Right lobe of liver (tissue), 6 donors: ENCODE data around the gene RNASE4. TPM values are rescaled to one million over a fixed set of nuclear protein-coding genes. Genes with fewer than 3 reads are reported as not detected.

ENCODE experiments used
- ATAC-seq, 4 donors: fragments of 200-7000 bp; cut with Tn5 transposase; one replicate each; pipeline ENCODE4 v1.9.1; 2020; ENCODE audit warnings: mild to moderate bottlenecking in 4 of 4, moderate library complexity in 4 of 4
- DNase-seq, 3 donors: peaks; one replicate each; pipeline ENCODE4 v3.0.0-alpha.2; 2020
- H3K27ac ChIP-seq, 3 donors: fragments of 200-600 bp; one replicate each; pipeline ENCODE4 v1.8.0; 2022
- H3K27me3 ChIP-seq, 2 donors: fragments of 200-600 bp; one replicate each; pipeline ENCODE4 v1.8.0; 2022
- H3K36me3 ChIP-seq, 4 donors: fragments of 200-600 bp; sonication (generic) in 1 of 4; one replicate each; pipeline versions ENCODE4 v1.5.1 to v1.8.0; 2017 to 2022; ENCODE audit warnings: control low read depth in 1 of 4
- H3K4me1 ChIP-seq, 4 donors: fragments of 200-600 bp; sonication (generic) in 1 of 4; one replicate each; pipeline versions ENCODE4 v1.5.1 to v1.8.0; 2017 to 2022; ENCODE audit warnings: control low read depth in 1 of 4
- H3K4me3 ChIP-seq, 3 donors: fragments of 200-600 bp; one replicate each; pipeline ENCODE4 v1.8.0; 2022
- H3K9me3 ChIP-seq, 4 donors: fragments of 200-600 bp; sonication (generic) in 1 of 4; one replicate each; pipeline versions ENCODE4 v1.5.1 to v1.8.0; 2017 to 2022; ENCODE audit warnings: control low read depth in 1 of 4
- POLR2A ChIP-seq: fragments of 450-650 bp; IDR thresholded peaks from one replicate; pipeline ENCODE4 v1.6.1; 2017; ENCODE audit warnings: antibody characterized with exemption, mild to moderate bottlenecking
- WGBS: methylation state at CpG from one replicate; pipeline ENCODE4 v1.1.6; 2018; ENCODE audit warnings: low coverage, low lambda C conversion rate; ENCODE audit not compliant: insufficient coverage; ENCODE audit errors: missing lambda C conversion rate; 5-methylcytosine and 5-hydroxymethylcytosine counted together
- intact Hi-C, 2 donors: fragments of 100-400 bp; cut with DNase I; formaldehyde crosslinking; loops; one replicate each; pipeline versions ENCODE4 v1.11.2 to v1.14.1; 2022
- total RNA-seq, 6 experiments: library from RNA; depleted of rRNA in 2 of 6; stranded (reverse); fragments of >200 nt in 2 of 6; fragmentation: NEBNext Ultra II Directional in 3 of 6; extraction: Animal tissue kit (Norgen Biotek cat#: 25700) in 3 of 6; gene quantifications; one replicate each; pipeline versions ENCODE4 v1.1.0 to v1.2.4, GENCODE V29; 2016 to 2023
- TF ChIP-seq, protein P1 (sequence below), 4 donors: fragments of 200-600 bp in 3 of 4; fragments of 450-650 bp in 1 of 4; IDR thresholded peaks; one replicate each; pipeline versions ENCODE4 v1.5.1 to v1.8.0; 2016 to 2022; ENCODE audit warnings: antibody characterized with exemption in 4 of 4, mild to moderate bottlenecking in 2 of 4
- donor health status: DM: no; HTN: yes; CAD: no.
- donor health status: DM: no; HTN: no; CAD: no.
- donor health status: DM: no; HTN: no; CAD: no.
- donor health status: DM: no; HTN: yes; CAD: no.
- donor health status: DM: no; HTN: yes; CAD: no.

Gene RNASE4
- total RNA-seq, 6 experiments from 2014 or later = 129 to 175 (median 151) TPM

DNA sequence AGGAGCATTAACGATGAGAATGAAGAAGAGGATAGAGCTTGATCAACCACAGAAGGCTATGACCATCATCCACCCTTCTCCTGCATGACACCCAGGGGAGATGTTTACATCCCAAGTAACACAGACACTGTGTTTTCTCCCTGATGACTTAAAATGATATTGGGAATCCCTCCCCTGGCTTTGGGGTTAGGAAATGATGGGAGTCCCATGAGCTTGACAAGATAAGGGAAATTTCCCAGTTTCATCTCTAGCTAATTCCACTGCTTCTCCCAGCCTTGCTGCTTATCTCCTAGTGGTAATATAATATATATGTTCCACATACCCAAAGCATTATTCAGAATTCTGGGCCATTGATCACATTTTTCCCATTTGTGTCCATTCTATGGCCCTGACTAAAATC lies 38.9 kb upstream of the RNASE4 start:
- no peaks in the 10 kb centered on the region for H3K4me1 ChIP-seq
- DNase-seq (no peak), ATAC-seq (no peak)
- H3K36me3 ChIP-seq = no peaks in the 10 kb centered on the region
- no peak overlapping the region for H3K27ac ChIP-seq
- H3K9me3 ChIP-seq = no peaks in the 10 kb centered on the region
- TF ChIP-seq, protein P1, sequence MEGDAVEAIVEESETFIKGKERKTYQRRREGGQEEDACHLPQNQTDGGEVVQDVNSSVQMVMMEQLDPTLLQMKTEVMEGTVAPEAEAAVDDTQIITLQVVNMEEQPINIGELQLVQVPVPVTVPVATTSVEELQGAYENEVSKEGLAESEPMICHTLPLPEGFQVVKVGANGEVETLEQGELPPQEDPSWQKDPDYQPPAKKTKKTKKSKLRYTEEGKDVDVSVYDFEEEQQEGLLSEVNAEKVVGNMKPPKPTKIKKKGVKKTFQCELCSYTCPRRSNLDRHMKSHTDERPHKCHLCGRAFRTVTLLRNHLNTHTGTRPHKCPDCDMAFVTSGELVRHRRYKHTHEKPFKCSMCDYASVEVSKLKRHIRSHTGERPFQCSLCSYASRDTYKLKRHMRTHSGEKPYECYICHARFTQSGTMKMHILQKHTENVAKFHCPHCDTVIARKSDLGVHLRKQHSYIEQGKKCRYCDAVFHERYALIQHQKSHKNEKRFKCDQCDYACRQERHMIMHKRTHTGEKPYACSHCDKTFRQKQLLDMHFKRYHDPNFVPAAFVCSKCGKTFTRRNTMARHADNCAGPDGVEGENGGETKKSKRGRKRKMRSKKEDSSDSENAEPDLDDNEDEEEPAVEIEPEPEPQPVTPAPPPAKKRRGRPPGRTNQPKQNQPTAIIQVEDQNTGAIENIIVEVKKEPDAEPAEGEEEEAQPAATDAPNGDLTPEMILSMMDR (IDR thresholded peaks at IDR 0.05) = no peak
- no peak for TF ChIP-seq POLR2A
- intact Hi-C loops = no loop called here
- H3K27me3 ChIP-seq = peaks cover 0 to 2% of the 10 kb centered on the region in 2 donors
- 33% methylated on average over 1 of the region's 1 CpG for WGBS
- H3K4me3 ChIP-seq = no peak overlapping the region

DNA sequence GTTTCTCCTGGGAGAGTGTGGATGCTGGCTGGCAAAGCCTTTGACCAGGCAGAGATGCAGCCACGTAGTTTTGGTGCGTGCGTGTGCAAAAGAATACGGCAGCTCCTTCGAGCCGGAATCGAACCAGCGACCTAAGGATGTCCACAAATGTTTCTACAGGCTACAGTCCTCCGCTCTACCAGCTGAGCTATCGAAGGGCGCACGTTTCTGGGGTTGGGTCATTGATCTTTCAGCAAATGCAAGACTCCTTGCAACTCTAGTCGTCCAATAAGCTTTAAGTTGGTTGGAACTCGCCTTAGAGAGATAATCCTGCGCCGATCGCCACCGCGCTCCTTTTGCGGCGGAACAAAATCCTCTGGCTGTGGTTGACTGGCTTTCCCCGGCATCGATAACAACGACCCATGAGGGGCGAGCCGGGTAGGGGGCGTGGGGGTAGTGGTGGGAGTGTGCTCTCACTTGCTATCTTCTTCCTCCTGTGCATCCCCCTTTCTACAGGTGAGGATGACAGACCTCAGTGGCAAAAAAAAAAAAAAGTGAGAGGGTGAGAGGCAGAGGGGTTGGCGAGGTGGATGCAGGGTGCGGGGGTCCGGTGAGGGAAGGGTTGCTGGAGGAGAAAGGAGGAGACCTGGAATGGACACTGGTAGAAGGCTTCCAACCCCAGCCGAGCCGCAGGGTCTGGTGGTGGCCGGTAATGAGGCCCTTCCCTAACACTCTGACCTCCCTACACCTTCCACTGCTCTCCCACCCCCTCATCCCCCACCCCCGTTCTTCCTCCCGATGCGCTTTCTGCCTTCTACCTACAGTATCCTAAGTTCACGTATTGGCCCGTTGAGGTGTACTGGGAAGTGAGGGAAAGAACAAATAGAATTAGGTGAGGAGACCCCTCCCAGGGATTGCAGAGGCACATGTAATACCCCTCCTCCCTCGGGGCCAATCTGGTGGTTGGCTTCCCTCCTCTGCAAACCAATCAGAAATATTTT lies 31.1 kb upstream of the RNASE4 start:
- intact Hi-C loops = no loop called here
- DNase-seq = no peak
- under 1% methylated on average over 16 of the region's 39 CpGs for whole genome bisulfite sequencing
- H3K27me3 ChIP-seq = peaks cover 0 to 24% of the 10 kb centered on the region in 2 donors
- no peaks in the 10 kb centered on the region for H3K36me3 ChIP-seq
- H3K9me3 ChIP-seq = no peaks in the 10 kb centered on the region
- ATAC-seq = peak in 1 of 4 donors; percentile 28
- no peak overlapping the region for H3K27ac ChIP-seq
- no peak for TF ChIP-seq POLR2A
- TF ChIP-seq, protein P1 (IDR thresholded peaks at IDR 0.05) = no peak
- no peaks in the 10 kb centered on the region for H3K4me1 ChIP-seq
- no peak overlapping the region for H3K4me3 ChIP-seq

DNA sequence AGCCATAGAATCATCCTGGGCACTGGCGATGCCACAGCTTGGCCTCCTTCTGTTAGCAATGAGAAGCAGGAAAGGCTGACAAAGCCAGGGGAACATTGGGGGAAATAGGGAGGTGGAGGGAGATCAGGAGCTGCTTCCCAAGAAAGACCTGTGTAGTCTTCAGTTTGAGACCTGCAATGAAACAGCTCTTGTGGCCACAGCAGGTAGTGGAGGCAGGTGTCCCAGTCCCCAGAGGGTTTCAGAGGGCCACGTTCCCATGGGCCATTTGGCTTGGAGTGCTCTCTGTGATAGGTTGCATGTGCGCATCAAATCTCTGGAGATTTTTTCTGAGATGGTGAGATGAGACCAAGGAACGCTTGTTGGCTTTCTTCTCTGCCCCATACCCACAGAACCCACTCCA lies 28.5 kb upstream of the RNASE4 start:
- DNase-seq (no peak), ATAC-seq (no peak)
- intact Hi-C loops = no loop called here
- peaks cover 0 to 20% of the 10 kb centered on the region in 2 donors for H3K27me3 ChIP-seq
- 88% methylated on average over 1 of the region's 4 CpGs for WGBS
- TF ChIP-seq, protein P1 (IDR thresholded peaks at IDR 0.05) = no peak
- TF ChIP-seq POLR2A = no peak
- H3K36me3 ChIP-seq = no peaks in the 10 kb centered on the region
- H3K4me1 ChIP-seq = no peaks in the 10 kb centered on the region
- no peak overlapping the region for H3K4me3 ChIP-seq
- no peak overlapping the region for H3K27ac ChIP-seq
- no peaks in the 10 kb centered on the region for H3K9me3 ChIP-seq

DNA sequence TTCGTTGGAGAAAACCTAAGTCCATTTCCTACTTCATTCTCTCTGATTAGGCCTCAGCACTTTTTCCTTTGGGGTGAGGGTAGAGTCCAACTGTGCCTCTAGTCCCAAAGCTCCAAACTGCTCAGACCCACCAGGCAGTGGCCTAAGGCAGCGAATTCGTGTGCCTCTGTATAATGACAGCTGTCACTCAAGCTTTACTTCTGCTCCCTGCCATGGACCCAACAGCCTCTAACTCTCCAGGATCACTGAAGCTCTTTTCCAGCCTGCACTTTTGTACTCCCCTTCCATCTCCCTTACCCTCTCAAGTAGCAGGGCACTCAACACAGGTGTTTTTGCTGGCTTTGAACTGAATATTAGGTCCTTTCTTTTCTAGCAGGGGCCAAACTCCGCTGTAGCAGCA lies 28.1 kb upstream of the RNASE4 start:
- Histone ChIP-seq H3K36me3 (no peaks in the 10 kb centered on the region), H3K27ac (no peak overlapping the region), H3K27me3 (peaks cover 0 to 20% of the 10 kb centered on the region in 2 donors), H3K9me3 (no peaks in the 10 kb centered on the region), H3K4me3 (no peak overlapping the region), H3K4me1 (no peaks in the 10 kb centered on the region)
- WGBS = 60% methylated on average over 4 of the region's 4 CpGs
- intact Hi-C loops = no loop called here
- ATAC-seq (no peak), DNase-seq (no peak)
- TF ChIP-seq, protein P1 (IDR thresholded peaks at IDR 0.05) = no peak
- no peak for TF ChIP-seq POLR2A
